HCT116 (cell line): ENCODE data around the gene DCAF11. TPM values are rescaled to one million over a fixed set of nuclear protein-coding genes. Genes with fewer than 3 reads are reported as not detected.

Experiments
- ATAC-seq: fragments of 200-7000 bp; cut with Tn5 transposase; 2 replicates; pipeline ENCODE4 v1.9.1; 2020; ENCODE audit warnings: mild to moderate bottlenecking, moderate library complexity
- BruUV-seq: library from RNA; stranded (reverse); fragments of 400-500 nt; replicated peaks from 2 replicates; lab custom pipeline; 2021; lab: Mats Ljungman, UMichigan
- CTCF ChIA-PET: fragments of 300-600 bp; sonication (Branson Sonifier 250); formaldehyde crosslinking; loops from one replicate; lab custom pipeline; 2021; ENCODE audit warnings: antibody characterized with exemption; lab: Charles Lee
- POLR2A ChIA-PET: fragments of 300-600, 350-600 bp; sonication (Branson Sonifier 250); formaldehyde crosslinking; loops from one replicate; lab custom pipeline; 2021; ENCODE audit warnings: antibody characterized with exemption; lab: Charles Lee
- RAD21 ChIA-PET, 2 experiments: fragments of 300-600 bp; sonication (Branson Sonifier 250); formaldehyde crosslinking; loops; one replicate each; lab custom pipeline; 2023; ENCODE audit warnings: low total read pairs in 2 of 2; ENCODE audit not compliant: uncharacterized antibody in 2 of 2, unreplicated experiment in 2 of 2, low non-redundant PET in 1 of 2; lab: Charles Lee
- DNase-seq: peaks from one replicate; pipeline ENCODE4 v3.0.0-alpha.2; 2010; ENCODE audit warnings: low read depth, low spot score
- H2AFZ ChIP-seq: fragments of 200-600 bp; shearing (Covaris generic), sonication (generic); 2 replicates; pipeline ENCODE4 v1.6.1; 2017; ENCODE audit warnings: low read depth, mixed run types, mixed read lengths, antibody characterized with exemption, low read length; ENCODE audit not compliant: poor library complexity, severe bottlenecking
- H3K27ac ChIP-seq: 2 replicates; pipeline ENCODE4 v1.5.1; 2012; ENCODE audit warnings: low read depth, low read length
- H3K27me3 ChIP-seq: fragments of 200-600 bp; sonication (generic); 2 replicates; pipeline ENCODE4 v1.6.1; 2016; ENCODE audit warnings: mixed run types, low read length, mixed read lengths; ENCODE audit not compliant: insufficient read depth
- H3K36me3 ChIP-seq, 2 experiments: fragments of 200-500 bp in 1 of 2; fragments of 200-600 bp in 1 of 2; sonication (Bioruptor generic) in 1 of 2; sonication (generic) in 1 of 2; 2 replicates each; pipeline versions ENCODE4 v1.5.1 to v1.6.1; 2014 to 2016; ENCODE audit warnings: low read length in 2 of 2, inconsistent platforms in 1 of 2, mixed read lengths in 1 of 2, mixed run types in 1 of 2; ENCODE audit not compliant: insufficient read depth in 2 of 2, control insufficient read depth in 1 of 2
- H3K4me1 ChIP-seq, 2 experiments: fragments of 200-600 bp in 1 of 2; sonication (generic) in 1 of 2; 2 replicates each; pipeline versions ENCODE4 v1.5.1 to v1.6.1; 2012 to 2017; ENCODE audit warnings: low read length in 2 of 2, inconsistent platforms in 1 of 2, mild to moderate bottlenecking in 1 of 2, mixed read lengths in 1 of 2, mixed run types in 1 of 2, moderate library complexity in 1 of 2; ENCODE audit not compliant: insufficient read depth in 2 of 2, control insufficient read depth in 1 of 2
- H3K4me2 ChIP-seq: fragments of 200-600 bp; sonication (generic); 2 replicates; pipeline ENCODE4 v1.6.1; 2017; ENCODE audit warnings: mixed run types, low read length, mixed read lengths
- H3K4me3 ChIP-seq, 2 experiments: fragments of 200-600 bp in 1 of 2; sonication (generic) in 1 of 2; replicated peaks in 1 of 2; 2 replicates each; pipeline ENCODE4 v1.5.1; 2011 to 2016; ENCODE audit warnings: low read length in 2 of 2, control low read depth in 1 of 2, low read depth in 1 of 2, mild to moderate bottlenecking in 1 of 2, mixed read lengths in 1 of 2, mixed run types in 1 of 2
- H3K79me2 ChIP-seq: fragments of 200-600 bp; sonication (generic); 2 replicates; pipeline ENCODE4 v1.6.1; 2017; ENCODE audit warnings: mild to moderate bottlenecking, mixed run types, low read length, moderate library complexity, mixed read lengths; ENCODE audit not compliant: insufficient read depth
- H3K9ac ChIP-seq: fragments of 200-600 bp; sonication (generic); 2 replicates; pipeline ENCODE4 v1.6.1; 2016; ENCODE audit warnings: low read length, mixed read lengths
- H3K9me2 ChIP-seq: fragments of 200-600 bp; sonication (generic), shearing (Covaris generic); 2 replicates; pipeline ENCODE4 v1.6.1; 2017; ENCODE audit warnings: mixed run types, mild to moderate bottlenecking, moderate library complexity; ENCODE audit not compliant: insufficient read depth
- H3K9me3 ChIP-seq, 2 experiments: fragments of 200-500 bp in 1 of 2; fragments of 200-600 bp in 1 of 2; sonication (Bioruptor generic) in 1 of 2; sonication (generic) in 1 of 2; 2 replicates each; pipeline ENCODE4 v1.6.1; 2014 to 2017; ENCODE audit warnings: low read length in 2 of 2, mixed read lengths in 2 of 2, inconsistent platforms in 1 of 2, low read depth in 1 of 2, mild to moderate bottlenecking in 1 of 2, mixed run types in 1 of 2, moderate library complexity in 1 of 2; ENCODE audit not compliant: control insufficient read depth in 1 of 2, insufficient read depth in 1 of 2
- H4K20me1 ChIP-seq: fragments of 200-600 bp; sonication (generic), shearing (Covaris generic); 2 replicates; pipeline ENCODE4 v1.6.1; 2017; ENCODE audit warnings: mixed run types, mild to moderate bottlenecking, moderate library complexity; ENCODE audit not compliant: insufficient read depth
- ATF3 ChIP-seq: IDR thresholded peaks from 2 replicates; pipeline ENCODE4 v1.6.1; 2012
- CBX3 ChIP-seq: IDR thresholded peaks from 2 replicates; pipeline ENCODE4 v1.6.1; 2012; ENCODE audit warnings: low read depth
- CTCF ChIP-seq, 3 experiments: fragments of 200-600 bp in 1 of 3; sonication (generic) in 1 of 3; IDR thresholded peaks in 2 of 3; conservative IDR thresholded peaks in 1 of 3; 2 replicates each; pipeline ENCODE4 v1.5.1; 2012 to 2017; ENCODE audit warnings: low read depth in 2 of 3, low read length in 2 of 3, antibody characterized with exemption in 1 of 3, borderline replicate concordance in 1 of 3, control low read depth in 1 of 3, mild to moderate bottlenecking in 1 of 3, mixed read lengths in 1 of 3, mixed run types in 1 of 3, moderate library complexity in 1 of 3; ENCODE audit not compliant: insufficient read depth in 1 of 3
- EGR1 ChIP-seq: IDR thresholded peaks from 2 replicates; pipeline ENCODE4 v1.6.1; 2012; ENCODE audit warnings: low read depth
- ELF1 ChIP-seq: IDR thresholded peaks from 2 replicates; pipeline ENCODE4 v1.6.1; 2012; ENCODE audit warnings: low read depth, borderline replicate concordance
- EZH2phosphoT487 ChIP-seq: fragments of 200-600 bp; IDR thresholded peaks from 2 replicates; pipeline ENCODE4 v1.6.1; 2018; ENCODE audit warnings: antibody characterized with exemption, borderline replicate concordance
- FOSL1 ChIP-seq: IDR thresholded peaks from 2 replicates; pipeline ENCODE4 v1.6.1; 2012; ENCODE audit warnings: low read depth
- JUND ChIP-seq: IDR thresholded peaks from 2 replicates; pipeline ENCODE4 v1.6.1; 2012
- POLR2AphosphoS5 ChIP-seq: IDR thresholded peaks from 2 replicates; pipeline ENCODE4 v1.6.1; 2011; ENCODE audit warnings: mild to moderate bottlenecking, low read depth, low read length, moderate library complexity
- RAD21 ChIP-seq: IDR thresholded peaks from 2 replicates; pipeline ENCODE4 v1.6.1; 2012; ENCODE audit warnings: low read depth, mild to moderate bottlenecking
- REST ChIP-seq: IDR thresholded peaks from 2 replicates; pipeline ENCODE4 v1.6.1; 2012; ENCODE audit warnings: low read depth
- SIN3A ChIP-seq: IDR thresholded peaks from 2 replicates; pipeline ENCODE4 v1.6.1; 2012; ENCODE audit warnings: low read depth
- TCF7L2 ChIP-seq: IDR thresholded peaks from 2 replicates; pipeline ENCODE4 v1.7.0; 2011; ENCODE audit warnings: borderline replicate concordance, inconsistent platforms; ENCODE audit not compliant: insufficient read depth, insufficient read length; ENCODE audit errors: extremely low read depth
- YY1 ChIP-seq: IDR thresholded peaks from 2 replicates; pipeline ENCODE4 v1.6.1; 2011; ENCODE audit warnings: low read length, low read depth, moderate library complexity, mild to moderate bottlenecking; ENCODE audit not compliant: insufficient replicate concordance; ENCODE audit errors: extremely low read depth
- ZBTB33 ChIP-seq: IDR thresholded peaks from 2 replicates; pipeline ENCODE4 v1.6.1; 2011; ENCODE audit warnings: mild to moderate bottlenecking, low read length, moderate library complexity; ENCODE audit not compliant: insufficient replicate concordance; ENCODE audit errors: extremely low read depth
- intact Hi-C: fragments of 100-400 bp; cut with micrococcal nuclease; formaldehyde crosslinking; loops from 2 replicates; pipeline ENCODE4 v1.10.0; 2022
- total RNA-seq: library from RNA; stranded (reverse); gene quantifications from one replicate; pipeline ENCODE4 v1.2.1, GENCODE V29; 2021; ENCODE audit not compliant: unreplicated experiment

Gene DCAF11
- total RNA-seq, 1 experiment from 2014 or later: 47.5 TPM

DNA sequence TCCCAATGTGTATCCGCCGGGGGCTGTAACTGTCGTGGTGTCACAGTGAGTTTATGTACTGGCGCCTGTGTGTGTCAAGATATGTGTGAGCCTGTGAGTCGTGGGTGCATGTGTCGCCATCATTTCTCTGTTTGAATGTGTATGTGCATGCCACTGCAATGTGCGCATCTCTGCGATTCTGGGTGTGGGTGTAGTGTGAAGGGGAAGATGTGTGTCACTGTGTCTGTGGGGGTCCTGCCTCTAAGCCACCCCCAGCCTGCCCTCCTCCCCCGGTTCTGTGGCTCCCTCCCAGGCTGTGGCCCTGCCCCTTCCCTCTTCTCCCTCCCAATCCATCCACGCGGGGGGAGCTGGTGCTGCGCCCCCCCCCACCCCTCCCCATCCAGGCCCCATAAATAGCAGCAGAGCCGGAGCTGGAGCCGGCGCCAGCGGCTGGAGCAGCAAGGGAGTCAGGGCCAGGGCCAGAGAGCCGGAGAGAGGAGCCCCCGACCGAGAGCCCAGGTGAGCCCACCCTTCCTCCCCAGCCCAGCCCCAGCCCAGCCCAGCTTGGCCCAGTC is 43.4 kb upstream of the DCAF11 start, which contains the start of gene CPNE6:
CPNE6 (plus strand) TSS at position 419 of the 554 bp plus-strand sequence. CDS start 1,375 bp downstream, outside the sequence.
- intact Hi-C loops: no loop called here
- no peaks in the 10 kb centered on the region for H3K9me3 ChIP-seq
- no peak within 1 kb of the TSS for H2AFZ ChIP-seq
- RAD21 ChIA-PET: no interaction called here
- H3K4me2 ChIP-seq: no peak within 1 kb of the TSS
- no peak within 1 kb of the TSS for H3K4me3 ChIP-seq
- peaks cover 7% of the 10 kb centered on the region; the same call in 1 of the 2 replicates for H3K27me3 ChIP-seq
- CTCF ChIA-PET: interaction anchor here (1.1 kb wide), 1 partner anchor 13 kb away, joined by 3 read pairs; no protein-coding TSS in a partner anchor
- POLR2A ChIA-PET: no interaction called here
- H3K36me3 ChIP-seq: no peaks in the 10 kb centered on the region
- ATAC-seq (no peak), DNase-seq (no peak)
- no peak within 1 kb of the TSS for H3K9ac ChIP-seq
- H4K20me1 ChIP-seq: no peaks in the 10 kb centered on the region
- TF ChIP-seq CBX3 (no peak), RAD21 (no peak), FOSL1 (no peak), YY1 (no peak), ATF3 (no peak), ZBTB33 (no peak), TCF7L2 (no peak), REST (no peak), EGR1 (no peak), ELF1 (no peak), CTCF (IDR thresholded peaks at IDR 0.05 in 2 of 3, conservative IDR thresholded peaks at IDR 0.05 in 1 of 3; ENCODE audit: borderline replicate concordance in 1 of 3, insufficient read depth in 1 of 3, low read depth in 2 of 3, low read length in 2 of 3) (no peak), EZH2phosphoT487 (no peak), POLR2AphosphoS5 (no peak), SIN3A (no peak), JUND (no peak)
- H3K79me2 ChIP-seq: no peaks in the 10 kb centered on the region
- no peak within 1 kb of the TSS for H3K27ac ChIP-seq
- no TSS peak for BruUV-seq
- H3K9me2 ChIP-seq: no peaks in the 10 kb centered on the region
- H3K4me1 ChIP-seq: peaks cover 0 to 2% of the 10 kb centered on the region in 2 experiments; a peak in 1 of 4 replicates
